ENCODE data around the gene ZSCAN20.

Gene ZSCAN20

DNA sequence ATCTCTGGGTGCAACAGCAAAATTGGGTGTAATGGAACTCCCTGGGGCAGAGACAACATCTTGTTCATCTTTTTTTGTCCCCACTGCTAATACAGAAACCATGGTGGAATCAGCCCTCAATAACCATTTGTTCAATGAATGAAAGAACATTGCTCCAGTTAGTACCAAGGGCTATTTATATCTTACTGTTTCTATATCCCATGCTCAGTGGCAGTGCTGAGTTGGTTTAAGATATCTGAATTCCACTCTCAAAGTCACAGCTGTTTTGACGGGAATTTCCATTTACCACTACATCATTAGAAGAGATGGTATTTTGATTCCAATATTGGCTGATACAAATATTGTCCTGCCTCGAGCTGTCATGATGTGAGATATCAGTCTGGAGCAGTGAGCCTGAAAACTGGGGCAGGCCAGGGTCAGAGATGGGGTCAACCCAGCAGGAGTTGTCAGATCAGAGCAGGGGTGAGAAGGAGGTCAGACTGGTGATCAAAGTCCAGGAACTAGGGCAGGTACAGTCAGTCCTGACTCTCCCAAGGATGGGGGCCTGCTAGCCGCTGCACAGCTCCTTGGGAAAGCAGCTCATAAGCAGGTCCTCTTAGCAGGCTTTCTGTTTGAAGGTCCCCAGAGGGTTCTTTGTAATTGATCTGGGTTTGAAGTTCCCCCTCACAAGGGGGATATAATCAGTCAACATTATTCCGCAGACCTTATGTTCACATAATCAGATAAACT, 35.7 kb upstream of the ZSCAN20 start:
- no peak overlapping the region for H3K4me3 ChIP-seq (ENCODE audit: low read length)
- no peak for TF ChIP-seq ZNF274 (IDR thresholded peaks at IDR 0.05; ENCODE audit: low read depth, low read length)

DNA sequence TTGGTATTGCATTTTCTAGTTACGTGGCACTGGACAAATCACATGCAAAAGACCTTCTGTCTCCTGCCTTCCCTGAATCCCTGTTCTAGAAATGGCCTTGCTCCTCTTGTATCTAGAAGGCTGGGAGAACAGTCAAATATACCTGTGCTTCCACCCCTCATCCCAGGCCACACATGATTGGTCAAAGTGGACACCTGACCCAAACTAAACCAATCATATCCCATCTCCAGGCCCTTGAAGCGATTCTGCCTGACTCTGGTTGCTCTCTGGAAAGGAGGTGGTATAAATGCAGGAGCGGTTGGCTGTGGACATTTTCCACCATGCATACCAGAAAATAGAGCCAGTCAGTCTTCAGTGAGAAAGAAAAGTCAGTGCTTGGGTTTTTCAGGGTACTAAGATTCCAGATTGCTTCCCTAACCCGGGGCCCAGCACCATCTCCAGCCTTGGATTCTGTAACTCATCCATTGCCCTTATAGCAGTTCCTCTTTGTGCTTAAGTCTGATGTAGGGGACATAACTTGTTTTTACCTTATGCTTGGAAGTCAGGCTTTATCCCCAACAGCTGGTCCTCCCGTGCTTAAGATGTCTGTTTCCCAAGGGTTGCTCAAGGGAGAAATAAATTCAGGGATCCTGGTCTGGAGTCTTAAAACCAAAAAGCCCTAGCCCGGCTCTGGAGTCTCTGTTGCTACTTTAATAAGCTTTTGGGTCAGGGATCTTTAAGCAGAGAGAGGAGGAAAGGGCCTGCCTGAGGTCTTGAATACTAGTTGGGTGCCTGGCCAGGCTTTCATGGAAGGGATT, 33.9 kb upstream of the ZSCAN20 start:
- TF ChIP-seq ZNF274 (IDR thresholded peaks at IDR 0.05; ENCODE audit: low read depth, low read length): no peak
- no peak overlapping the region for H3K4me3 ChIP-seq (ENCODE audit: low read length)

DNA sequence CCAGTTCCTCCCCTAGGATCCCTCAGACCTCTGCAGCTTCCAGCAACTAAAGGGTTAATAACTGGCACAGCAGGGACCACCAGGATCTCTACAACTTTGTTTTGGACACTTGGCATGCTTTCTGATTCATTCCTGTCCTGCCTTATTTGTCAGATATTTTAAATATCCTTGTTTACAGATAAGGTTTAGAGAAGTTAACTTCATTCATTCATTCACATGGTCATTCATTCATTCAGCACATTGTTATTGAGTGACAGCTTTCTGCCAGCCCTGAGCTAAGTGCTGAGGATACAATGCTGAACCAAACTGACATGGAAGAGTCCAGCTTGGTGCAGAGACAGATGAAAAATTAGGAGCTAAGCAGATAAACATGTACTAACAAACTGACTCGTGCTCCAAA, 32.8 kb upstream of the ZSCAN20 start:
- TF ChIP-seq ZNF274 (IDR thresholded peaks at IDR 0.05; ENCODE audit: low read depth, low read length): no peak
- no peak overlapping the region for H3K4me3 ChIP-seq (ENCODE audit: low read length)

DNA sequence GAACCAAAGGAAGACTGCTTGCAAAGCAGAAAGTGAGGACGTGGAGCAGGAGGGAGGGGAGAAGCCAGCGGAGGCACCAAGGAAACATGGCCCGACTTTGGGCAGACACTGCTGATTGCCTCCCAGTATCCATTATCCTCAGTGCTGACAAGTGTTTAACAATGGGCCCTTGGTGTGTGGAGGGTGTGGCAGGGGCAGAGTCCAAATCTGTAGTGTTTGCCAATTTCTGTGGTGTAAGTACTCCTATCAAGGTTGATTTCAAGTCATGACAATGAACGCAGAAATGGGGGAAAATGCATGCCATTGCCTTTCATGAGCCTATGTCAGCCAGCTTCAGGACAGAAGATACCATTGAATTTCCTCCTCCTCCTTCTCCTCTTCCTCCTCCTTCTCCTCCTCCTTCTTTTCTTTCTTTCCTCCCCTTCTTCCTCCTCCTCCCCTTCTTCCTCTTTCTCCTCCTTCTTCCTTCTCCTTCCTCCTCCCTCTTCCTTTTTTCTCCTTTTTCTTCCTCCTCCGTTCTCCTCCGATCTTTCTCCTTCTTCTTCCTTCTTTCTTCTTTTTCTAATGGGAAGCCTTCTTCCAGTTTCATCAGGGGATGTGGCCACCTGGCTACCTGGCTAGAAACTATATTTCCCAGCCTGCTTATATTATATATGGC, 31.2 kb upstream of the ZSCAN20 start:
- no peak for TF ChIP-seq ZNF274 (IDR thresholded peaks at IDR 0.05; ENCODE audit: low read depth, low read length)
- H3K4me3 ChIP-seq (ENCODE audit: low read length): no peak overlapping the region

DNA sequence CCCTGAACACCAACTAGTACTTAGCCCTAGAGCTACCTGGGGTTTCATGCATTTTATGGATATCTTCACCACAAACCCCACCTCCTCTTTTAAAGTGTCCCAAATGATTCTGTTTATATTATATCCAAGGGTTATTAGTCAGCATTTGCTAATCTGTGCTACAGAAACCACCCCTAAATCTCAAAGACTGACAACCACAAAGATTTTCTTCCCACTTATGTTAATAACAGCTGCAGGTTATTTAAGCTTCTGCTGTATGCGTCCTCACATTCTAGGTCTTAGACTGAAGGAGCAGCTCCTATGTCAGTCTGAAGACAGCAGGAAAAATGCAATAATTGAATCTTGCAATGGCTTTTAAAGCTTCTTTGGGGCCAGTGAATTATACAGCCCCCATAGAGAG, 30.3 kb upstream of the ZSCAN20 start:
- no peak for TF ChIP-seq ZNF274 (IDR thresholded peaks at IDR 0.05; ENCODE audit: low read depth, low read length)
- H3K4me3 ChIP-seq (ENCODE audit: low read length): no peak overlapping the region

DNA sequence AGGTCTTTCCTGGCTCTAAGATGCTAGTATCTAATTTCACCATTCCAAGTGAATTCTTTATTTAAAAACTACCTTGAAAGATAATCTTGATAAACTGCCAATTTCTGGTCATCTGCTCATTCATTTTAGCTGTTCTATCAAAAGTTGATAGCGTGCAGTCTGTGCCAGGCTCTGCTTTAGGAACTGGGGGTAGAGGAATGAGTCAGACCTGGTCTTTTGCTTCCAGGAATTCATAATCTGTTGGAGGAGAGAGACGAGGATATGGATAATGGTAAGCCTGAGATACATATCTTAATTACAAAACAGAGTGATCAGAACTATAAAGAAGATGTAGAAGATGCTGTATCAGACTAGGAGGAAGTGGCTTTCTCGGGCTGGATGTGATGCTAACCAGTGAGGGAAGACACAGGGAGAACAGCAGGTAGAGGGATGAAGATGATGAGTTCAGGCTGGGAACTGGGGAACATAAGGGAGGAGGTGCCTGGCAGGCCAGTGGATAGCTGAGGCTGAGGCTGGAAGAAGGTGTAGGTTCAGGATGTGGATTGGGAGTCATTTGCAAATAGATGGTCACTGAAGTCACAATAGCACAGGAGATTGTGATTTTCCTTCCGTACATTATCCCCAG, 29.3 kb upstream of the ZSCAN20 start:
- no peak for TF ChIP-seq ZNF274 (IDR thresholded peaks at IDR 0.05; ENCODE audit: low read depth, low read length)
- no peak overlapping the region for H3K4me3 ChIP-seq (ENCODE audit: low read length)

DNA sequence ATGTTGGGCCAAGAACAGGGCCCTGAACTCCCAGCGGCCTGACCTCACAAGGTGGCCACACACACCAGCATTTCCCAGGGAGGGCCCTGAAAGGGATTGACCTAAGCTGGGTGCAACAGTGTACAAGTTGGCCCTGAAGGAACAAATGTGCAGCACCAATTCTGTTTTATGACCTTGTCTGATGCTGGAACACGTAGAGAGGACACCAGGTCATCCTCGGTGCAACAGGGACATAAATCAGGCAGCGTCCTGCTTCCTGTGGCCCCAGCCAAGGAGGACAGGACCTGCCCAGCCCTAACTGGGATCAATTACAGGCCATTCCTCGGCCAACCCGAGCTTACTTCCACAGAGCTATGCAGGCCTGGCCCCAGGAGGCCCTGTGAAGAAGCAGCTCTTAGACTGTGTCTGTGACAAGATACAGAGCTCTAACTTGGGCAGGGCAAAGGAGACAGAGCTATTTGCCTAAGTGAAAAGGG, 28.7 kb upstream of the ZSCAN20 start:
- TF ChIP-seq ZNF274 (IDR thresholded peaks at IDR 0.05; ENCODE audit: low read depth, low read length): no peak
- no peak overlapping the region for H3K4me3 ChIP-seq (ENCODE audit: low read length)

DNA sequence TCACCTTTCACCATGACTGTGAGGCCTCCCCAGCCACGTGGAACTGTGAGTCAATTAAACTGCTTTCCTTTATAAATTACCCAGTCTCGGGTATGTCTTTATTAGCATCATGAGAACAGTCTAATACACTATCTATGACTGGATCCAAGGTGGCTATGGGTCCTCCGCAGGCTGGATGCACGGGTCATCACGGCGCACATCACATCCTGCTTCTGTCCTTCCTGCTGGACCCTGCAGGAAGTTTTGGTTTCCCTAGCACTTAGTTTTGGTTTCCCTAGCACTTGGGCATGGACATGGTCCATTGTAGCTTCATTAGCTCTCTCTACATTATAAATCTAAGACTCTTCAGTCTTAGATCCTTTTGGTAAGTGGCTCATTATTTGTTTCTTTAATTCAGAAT, 27.3 kb upstream of the ZSCAN20 start:
- TF ChIP-seq ZNF274 (IDR thresholded peaks at IDR 0.05; ENCODE audit: low read depth, low read length): no peak

DNA sequence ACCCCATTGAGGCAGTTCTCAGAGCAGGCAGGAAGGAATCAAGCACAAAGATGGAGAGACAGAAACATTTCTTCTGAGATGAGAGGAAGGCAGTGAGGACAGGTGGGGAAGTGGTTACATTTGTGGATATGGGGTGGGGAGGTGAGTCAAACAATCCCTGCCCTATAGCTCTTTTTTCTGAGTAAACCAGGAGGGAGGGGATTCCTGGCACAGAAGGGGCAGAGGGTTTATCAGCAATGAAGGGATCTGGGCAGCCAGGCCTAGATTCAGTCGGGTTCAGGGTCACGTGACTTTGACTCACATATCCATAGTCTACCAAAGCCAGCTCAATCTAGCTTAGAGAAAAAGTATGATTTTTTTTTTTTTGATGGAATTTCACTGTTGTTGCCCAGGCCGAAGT, 25.9 kb upstream of the ZSCAN20 start:
- H3K4me3 ChIP-seq (ENCODE audit: low read length): no peak overlapping the region
- no peak for TF ChIP-seq ZNF274 (IDR thresholded peaks at IDR 0.05; ENCODE audit: low read depth, low read length)

More for the DNA sequence above, 27.3 kb upstream of the ZSCAN20 start:
- H3K4me3 ChIP-seq (ENCODE audit: low read length): no peak overlapping the region

DNA sequence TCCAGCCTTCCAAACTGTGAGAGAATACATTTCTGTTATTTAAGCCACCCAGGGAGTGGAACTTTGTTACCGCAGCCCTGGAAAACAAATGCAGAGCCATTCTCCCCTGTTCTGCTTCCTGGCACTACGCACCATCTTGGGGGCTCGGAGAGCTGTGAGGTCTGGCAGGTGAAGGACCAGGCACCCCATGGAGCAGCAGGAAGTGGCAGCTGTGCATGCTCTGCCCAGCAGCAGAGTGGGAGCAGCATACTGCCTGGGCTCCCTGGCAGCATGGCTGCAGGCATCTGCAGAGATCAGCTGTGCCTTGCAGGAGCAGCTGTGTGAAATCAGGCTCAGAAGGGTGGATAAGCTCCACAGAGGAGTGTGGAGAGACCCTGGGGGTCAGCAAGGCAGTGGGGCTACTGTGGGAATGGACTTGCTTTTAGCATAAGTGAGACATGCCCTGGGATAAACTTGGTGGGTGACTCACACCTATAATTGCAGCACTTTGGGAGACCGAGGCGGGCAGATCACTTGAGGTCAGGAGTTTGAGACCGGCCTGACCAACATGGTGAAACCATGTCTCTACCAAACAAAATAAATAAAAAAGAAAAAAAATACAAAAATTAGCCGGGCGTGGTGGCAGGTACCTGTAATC, 17.7 kb upstream of the ZSCAN20 start:
- H3K4me3 ChIP-seq (ENCODE audit: low read length): no peak overlapping the region
- no peak for TF ChIP-seq ZNF274 (IDR thresholded peaks at IDR 0.05; ENCODE audit: low read depth, low read length)

DNA sequence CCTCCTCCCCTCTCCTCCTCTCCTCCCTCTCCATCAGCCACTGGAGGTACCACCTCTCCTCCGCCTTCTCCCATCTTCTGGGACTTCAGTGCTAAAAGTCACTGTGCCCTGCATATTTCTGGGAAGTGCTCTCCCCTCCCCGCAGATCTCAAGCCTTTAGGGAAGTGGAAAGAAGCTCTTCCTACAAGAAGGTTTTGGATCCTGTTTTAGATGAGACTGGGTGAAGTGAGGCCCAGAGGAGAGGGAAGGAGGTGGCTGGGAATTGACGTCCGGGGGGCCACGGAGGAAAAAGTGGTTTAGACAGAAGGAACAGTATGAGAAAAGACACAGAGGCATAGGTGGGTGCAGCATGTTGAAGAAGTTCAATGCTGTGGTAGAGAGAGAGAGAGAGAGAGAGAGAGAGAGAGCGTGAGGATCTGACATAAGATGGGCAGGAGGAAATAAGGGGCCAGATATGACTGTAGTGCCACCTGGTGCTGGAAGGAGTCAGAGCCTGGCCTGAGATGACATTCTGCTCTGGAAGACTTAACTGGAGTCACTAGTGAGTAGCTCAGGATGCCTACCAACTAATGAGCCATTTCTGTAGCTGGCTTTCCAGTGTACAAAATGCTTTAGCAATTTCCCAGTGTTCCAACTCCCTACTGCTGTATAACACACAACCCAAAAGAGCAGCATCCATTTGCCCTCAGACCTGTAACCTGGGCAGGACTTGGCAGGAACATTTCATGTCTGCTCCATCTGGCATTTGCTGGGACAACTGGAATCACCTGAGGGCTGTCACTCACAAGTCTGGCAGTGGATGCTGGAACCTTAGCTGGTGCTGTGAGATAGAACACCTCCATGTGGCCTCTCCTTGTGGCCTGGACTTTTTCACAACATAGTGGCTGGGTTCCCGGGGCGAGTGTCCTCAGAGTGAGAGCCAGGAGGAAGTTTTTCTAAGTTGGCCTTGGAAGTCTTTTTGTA, 16.6 kb upstream of the ZSCAN20 start:
- no peak overlapping the region for H3K4me3 ChIP-seq (ENCODE audit: low read length)
- no peak for TF ChIP-seq ZNF274 (IDR thresholded peaks at IDR 0.05; ENCODE audit: low read depth, low read length)

DNA sequence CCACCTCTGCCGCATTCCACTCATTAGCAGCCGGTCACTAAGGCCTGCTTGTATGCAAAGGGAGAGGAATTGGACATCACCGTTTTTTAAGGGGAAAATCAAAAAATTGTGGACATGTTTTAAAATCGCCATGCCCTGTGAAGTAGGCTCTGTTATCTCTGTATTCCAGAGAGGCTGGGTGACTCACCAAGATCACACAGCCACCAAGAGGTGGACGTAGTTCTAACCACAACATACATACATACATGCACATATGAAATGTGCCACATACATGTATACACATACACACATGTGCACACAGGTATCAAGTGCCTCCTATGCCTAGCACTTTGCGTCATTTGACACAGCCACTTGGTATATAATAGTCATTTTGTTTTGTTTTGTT, 16.0 kb upstream of the ZSCAN20 start:
- no peak overlapping the region for H3K4me3 ChIP-seq (ENCODE audit: low read length)
- TF ChIP-seq ZNF274 (IDR thresholded peaks at IDR 0.05; ENCODE audit: low read depth, low read length): no peak

DNA sequence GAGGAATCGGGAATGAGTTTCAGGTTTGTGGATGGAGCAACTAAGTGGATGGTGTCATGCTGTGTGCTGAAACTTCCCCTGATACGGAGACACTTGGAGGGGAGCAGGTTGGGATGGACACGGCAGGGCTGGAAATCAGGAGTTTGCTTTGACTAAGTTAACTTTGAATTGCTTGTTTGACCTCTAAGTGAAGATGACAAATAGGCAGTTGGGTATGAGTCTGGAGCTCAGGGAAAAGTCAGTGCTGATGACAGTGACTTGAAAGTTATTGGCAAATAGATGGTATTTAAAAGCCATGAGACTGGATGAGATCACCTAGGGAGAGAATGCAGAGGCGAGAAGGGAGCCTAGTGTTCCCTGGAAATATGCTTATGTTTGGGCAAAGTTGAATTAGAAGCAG, 12.8 kb upstream of the ZSCAN20 start:
- H3K4me3 ChIP-seq (ENCODE audit: low read length): no peak overlapping the region
- no peak for TF ChIP-seq ZNF274 (IDR thresholded peaks at IDR 0.05; ENCODE audit: low read depth, low read length)
